ENCODE data around the gene RNMT.

Gene RNMT

DNA sequence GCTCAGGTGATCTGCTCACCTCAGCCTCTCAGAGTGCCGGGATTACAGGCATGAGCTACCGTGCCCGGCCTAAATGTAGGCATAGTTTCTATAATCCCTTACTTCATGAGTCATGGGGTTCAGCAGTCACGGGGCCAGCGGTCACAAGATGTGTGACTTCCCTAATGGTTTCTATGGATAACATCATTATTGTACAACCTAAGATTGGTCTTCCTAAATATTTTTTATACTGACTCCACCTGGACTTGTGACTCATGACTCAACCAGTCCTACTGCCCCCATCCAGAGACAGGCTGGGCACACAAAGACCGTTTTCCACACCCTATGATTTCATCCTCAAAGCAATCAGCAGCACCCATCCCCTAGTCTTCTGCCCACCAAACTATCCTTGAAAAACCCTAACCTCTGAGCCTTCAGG is 16.1 kb upstream of the RNMT start:
- H3K27ac ChIP-seq (ENCODE audit: low read length) = no peak overlapping the region
- no peak overlapping the region for H3K4me3 ChIP-seq (ENCODE audit: low read length)
- H3K9me3 ChIP-seq (ENCODE audit: insufficient read depth, low read depth, low read length) = peaks cover 15% of the 10 kb centered on the region
- no peaks in the 10 kb centered on the region for H3K27me3 ChIP-seq (ENCODE audit: insufficient read depth, low read length)
- no peak overlapping the region for H3K9ac ChIP-seq (ENCODE audit: low read depth, low read length)
- peaks cover 11% of the 10 kb centered on the region; the same call in 1 of the 2 replicates for H3K4me1 ChIP-seq (ENCODE audit: insufficient read depth, low read length)
- H3K36me3 ChIP-seq (ENCODE audit: insufficient read depth, low read depth, low read length) = peaks cover 5% of the 10 kb centered on the region; the same call in 1 of the 2 replicates

DNA sequence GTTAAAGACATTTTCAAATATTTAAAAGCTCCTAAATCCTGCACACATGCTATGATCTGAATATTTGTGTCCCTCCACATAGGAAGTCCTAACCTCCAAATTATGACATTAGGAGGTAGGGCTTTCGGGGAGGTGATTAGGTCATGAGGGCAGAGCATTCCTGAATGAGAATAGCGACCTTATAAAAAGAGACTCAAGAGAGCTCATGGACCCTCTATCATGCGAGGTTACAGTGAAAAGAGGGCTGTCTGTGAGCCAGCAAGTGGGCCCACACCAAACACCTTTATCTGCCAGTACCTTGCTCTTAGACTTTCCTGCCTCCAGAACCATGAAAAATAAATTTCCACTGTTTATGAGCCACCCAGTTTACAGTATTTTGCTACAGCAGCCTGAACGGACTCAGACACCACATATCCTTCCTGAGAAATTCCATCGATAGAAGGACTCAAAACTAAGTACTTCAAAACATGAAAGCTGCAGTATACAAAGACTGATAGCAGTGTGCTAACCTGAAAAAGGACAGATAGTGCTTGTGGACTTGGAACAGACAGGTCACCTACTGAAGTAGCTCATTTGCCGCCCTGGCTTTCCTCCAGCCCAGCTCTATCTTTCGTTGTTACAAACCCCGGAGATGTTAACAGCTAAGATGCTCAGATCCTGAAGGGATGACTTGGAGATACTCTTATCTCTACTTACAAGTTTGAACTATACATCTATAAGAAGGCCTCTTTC is 13.9 kb upstream of the RNMT start:
- Histone ChIP-seq H3K4me3 (ENCODE audit: low read length) (no peak overlapping the region), H3K4me1 (ENCODE audit: insufficient read depth, low read length) (peaks cover 11% of the 10 kb centered on the region; the same call in 1 of the 2 replicates), H3K9ac (ENCODE audit: low read depth, low read length) (no peak overlapping the region), H3K36me3 (ENCODE audit: insufficient read depth, low read depth, low read length) (no peaks in the 10 kb centered on the region), H3K27ac (ENCODE audit: low read length) (no peak overlapping the region), H3K27me3 (ENCODE audit: insufficient read depth, low read length) (no peaks in the 10 kb centered on the region), H3K9me3 (ENCODE audit: insufficient read depth, low read depth, low read length) (no peaks in the 10 kb centered on the region)

DNA sequence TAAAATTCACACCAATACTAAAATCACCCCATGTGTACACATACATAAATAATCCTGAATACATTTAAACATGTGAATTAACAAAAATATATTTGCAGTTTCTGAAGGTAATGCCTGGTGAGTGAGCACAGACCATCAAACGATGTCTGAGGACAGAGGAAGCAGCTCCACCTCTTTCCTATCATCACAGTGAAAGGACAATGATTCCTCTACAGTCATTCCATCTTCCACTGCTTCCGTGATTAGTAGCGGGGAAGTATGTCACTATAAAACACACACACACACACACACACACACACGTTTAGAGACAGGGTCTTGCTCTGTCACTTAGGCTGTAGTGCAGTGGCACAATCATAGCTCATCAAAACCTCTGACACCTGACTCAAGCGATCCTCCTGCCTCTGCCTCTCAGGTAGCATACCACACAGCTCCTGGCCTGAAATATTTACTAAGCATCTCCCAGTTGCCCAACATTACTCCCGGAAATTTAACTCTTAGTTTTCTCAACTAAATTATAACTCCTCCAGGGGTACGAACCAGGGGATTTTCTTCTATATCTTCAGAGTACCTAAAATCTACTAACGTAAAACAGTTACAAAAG is 12.9 kb upstream of the RNMT start:
- H3K4me1 ChIP-seq (ENCODE audit: insufficient read depth, low read length) = peaks cover 11% of the 10 kb centered on the region; the same call in 1 of the 2 replicates
- no peaks in the 10 kb centered on the region for H3K27me3 ChIP-seq (ENCODE audit: insufficient read depth, low read length)
- no peaks in the 10 kb centered on the region for H3K9me3 ChIP-seq (ENCODE audit: insufficient read depth, low read depth, low read length)
- H3K27ac ChIP-seq (ENCODE audit: low read length) = no peak overlapping the region
- H3K36me3 ChIP-seq (ENCODE audit: insufficient read depth, low read depth, low read length) = no peaks in the 10 kb centered on the region
- H3K9ac ChIP-seq (ENCODE audit: low read depth, low read length) = no peak overlapping the region
- no peak overlapping the region for H3K4me3 ChIP-seq (ENCODE audit: low read length)

GRCh38 chr18:13715330-13715729 is 11.1 kb upstream of the RNMT start:
- peaks cover 11% of the 10 kb centered on the region; the same call in 1 of the 2 replicates for H3K4me1 ChIP-seq (ENCODE audit: insufficient read depth, low read length)
- H3K36me3 ChIP-seq (ENCODE audit: insufficient read depth, low read depth, low read length) = no peaks in the 10 kb centered on the region
- H3K4me3 ChIP-seq (ENCODE audit: low read length) = no peak overlapping the region
- no peaks in the 10 kb centered on the region for H3K9me3 ChIP-seq (ENCODE audit: insufficient read depth, low read depth, low read length)
- no peak overlapping the region for H3K27ac ChIP-seq (ENCODE audit: low read length)
- H3K9ac ChIP-seq (ENCODE audit: low read depth, low read length) = no peak overlapping the region
- H3K27me3 ChIP-seq (ENCODE audit: insufficient read depth, low read length) = no peaks in the 10 kb centered on the region

- Histone ChIP-seq H3K4me1 (ENCODE audit: insufficient read depth, low read length) (peaks cover 11% of the 10 kb centered on the region; the same call in 1 of the 2 replicates), H3K9me3 (ENCODE audit: insufficient read depth, low read depth, low read length) (no peaks in the 10 kb centered on the region), H3K4me3 (ENCODE audit: low read length) (no peak overlapping the region), H3K36me3 (ENCODE audit: insufficient read depth, low read depth, low read length) (no peaks in the 10 kb centered on the region), H3K27ac (ENCODE audit: low read length) (no peak overlapping the region), H3K27me3 (ENCODE audit: insufficient read depth, low read length) (no peaks in the 10 kb centered on the region), H3K9ac (ENCODE audit: low read depth, low read length) (no peak overlapping the region)
Measured at GRCh38 chr18:13716916-13717315, 9.6 kb upstream of the RNMT start.

DNA sequence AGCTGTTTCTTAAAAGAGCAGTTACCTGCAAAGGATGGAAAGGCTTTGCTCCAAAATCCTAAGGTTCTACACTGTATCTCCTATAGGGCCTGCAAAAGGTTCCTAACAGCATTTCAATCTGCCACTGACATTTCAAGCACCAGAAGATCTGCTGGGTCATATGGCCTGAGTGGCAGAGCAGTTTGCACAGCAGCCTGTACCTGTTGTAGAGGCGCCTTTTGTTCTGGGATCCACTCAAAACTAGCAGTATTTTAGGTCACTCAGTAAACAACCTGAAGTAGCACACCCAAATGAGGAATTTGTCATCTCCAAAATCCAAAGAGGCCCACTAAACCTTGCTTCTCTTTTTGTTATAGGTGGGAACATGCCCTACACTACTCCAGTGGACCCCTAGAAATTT is 6.3 kb upstream of the RNMT start:
- H3K27me3 ChIP-seq (ENCODE audit: insufficient read depth, low read length) = no peaks in the 10 kb centered on the region
- peaks cover 2% of the 10 kb centered on the region; the same call in 1 of the 2 replicates for H3K4me1 ChIP-seq (ENCODE audit: insufficient read depth, low read length)
- no peaks in the 10 kb centered on the region for H3K9me3 ChIP-seq (ENCODE audit: insufficient read depth, low read depth, low read length)
- H3K36me3 ChIP-seq (ENCODE audit: insufficient read depth, low read depth, low read length) = no peaks in the 10 kb centered on the region
- no peak overlapping the region for H3K9ac ChIP-seq (ENCODE audit: low read depth, low read length)
- H3K4me3 ChIP-seq (ENCODE audit: low read length) = no peak overlapping the region
- H3K27ac ChIP-seq (ENCODE audit: low read length) = no peak overlapping the region

DNA sequence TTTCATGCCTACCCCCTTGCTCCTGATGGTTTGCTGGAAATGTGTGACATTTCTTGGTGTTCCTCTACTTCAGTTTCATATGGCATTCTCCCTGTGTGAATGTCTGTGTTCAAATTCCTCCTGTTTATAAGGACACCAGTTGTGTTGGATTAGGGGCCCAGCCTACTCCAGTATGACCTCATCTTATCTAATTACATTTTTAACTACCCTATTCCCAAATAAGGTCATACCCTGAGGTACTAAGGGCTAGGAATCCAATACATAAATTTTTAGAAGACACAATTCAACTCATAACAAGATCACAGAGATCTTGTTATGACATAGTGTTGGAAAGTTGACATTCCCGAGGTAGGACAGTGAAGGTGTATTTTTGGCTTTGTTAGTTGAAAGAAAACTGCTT is 5.6 kb upstream of the RNMT start:
- no peak overlapping the region for H3K4me3 ChIP-seq (ENCODE audit: low read length)
- H3K9ac ChIP-seq (ENCODE audit: low read depth, low read length) = no peak overlapping the region
- H3K9me3 ChIP-seq (ENCODE audit: insufficient read depth, low read depth, low read length) = no peaks in the 10 kb centered on the region
- no peaks in the 10 kb centered on the region for H3K36me3 ChIP-seq (ENCODE audit: insufficient read depth, low read depth, low read length)
- H3K27me3 ChIP-seq (ENCODE audit: insufficient read depth, low read length) = no peaks in the 10 kb centered on the region
- H3K4me1 ChIP-seq (ENCODE audit: insufficient read depth, low read length) = peaks cover 6% of the 10 kb centered on the region; the same call in 1 of the 2 replicates
- H3K27ac ChIP-seq (ENCODE audit: low read length) = no peak overlapping the region

- Histone ChIP-seq H3K9ac (ENCODE audit: low read depth, low read length) (peak overlapping the region; percentile 80; the same call in 1 of the 2 replicates), H3K9me3 (ENCODE audit: insufficient read depth, low read depth, low read length) (no peaks in the 10 kb centered on the region), H3K4me1 (ENCODE audit: insufficient read depth, low read length) (peaks cover 6% of the 10 kb centered on the region; the same call in 1 of the 2 replicates), H3K27me3 (ENCODE audit: insufficient read depth, low read length) (no peaks in the 10 kb centered on the region), H3K4me3 (ENCODE audit: low read length) (peak overlapping the region; percentile 96), H3K27ac (ENCODE audit: low read length) (no peak overlapping the region), H3K36me3 (ENCODE audit: insufficient read depth, low read depth, low read length) (no peaks in the 10 kb centered on the region)
Measured at GRCh38 chr18:13725566-13726231, 774 bp upstream of the RNMT start.

GRCh38 chr18:13726972-13727331 is 479 bp downstream of the RNMT start:
- Histone ChIP-seq H3K4me1 (ENCODE audit: insufficient read depth, low read length) (peaks cover 6% of the 10 kb centered on the region; the same call in 1 of the 2 replicates), H3K4me3 (ENCODE audit: low read length) (peak overlapping the region; percentile 96), H3K9me3 (ENCODE audit: insufficient read depth, low read depth, low read length) (no peaks in the 10 kb centered on the region), H3K27me3 (ENCODE audit: insufficient read depth, low read length) (no peaks in the 10 kb centered on the region), H3K27ac (ENCODE audit: low read length) (peak overlapping the region; percentile 78), H3K36me3 (ENCODE audit: insufficient read depth, low read depth, low read length) (peaks cover 6% of the 10 kb centered on the region; the same call in 1 of the 2 replicates), H3K9ac (ENCODE audit: low read depth, low read length) (peak overlapping the region; percentile 93)

GRCh38 chr18:13730481-13730880 is 4.0 kb downstream of the RNMT start:
- Histone ChIP-seq H3K36me3 (ENCODE audit: insufficient read depth, low read depth, low read length) (peaks cover 37% of the 10 kb centered on the region), H3K27ac (ENCODE audit: low read length) (no peak overlapping the region), H3K4me3 (ENCODE audit: low read length) (no peak overlapping the region), H3K4me1 (ENCODE audit: insufficient read depth, low read length) (peaks cover under 1% of the 10 kb centered on the region; the same call in 1 of the 2 replicates), H3K27me3 (ENCODE audit: insufficient read depth, low read length) (no peaks in the 10 kb centered on the region), H3K9ac (ENCODE audit: low read depth, low read length) (no peak overlapping the region), H3K9me3 (ENCODE audit: insufficient read depth, low read depth, low read length) (no peaks in the 10 kb centered on the region)

GRCh38 chr18:13735681-13736080 is 9.2 kb downstream of the RNMT start:
- H3K36me3 ChIP-seq (ENCODE audit: insufficient read depth, low read depth, low read length) = peaks cover 89% of the 10 kb centered on the region
- no peak overlapping the region for H3K9ac ChIP-seq (ENCODE audit: low read depth, low read length)
- H3K9me3 ChIP-seq (ENCODE audit: insufficient read depth, low read depth, low read length) = no peaks in the 10 kb centered on the region
- no peaks in the 10 kb centered on the region for H3K27me3 ChIP-seq (ENCODE audit: insufficient read depth, low read length)
- no peaks in the 10 kb centered on the region for H3K4me1 ChIP-seq (ENCODE audit: insufficient read depth, low read length)
- H3K27ac ChIP-seq (ENCODE audit: low read length) = no peak overlapping the region
- no peak overlapping the region for H3K4me3 ChIP-seq (ENCODE audit: low read length)
